Ureter (tissue), 1 donor: Measurements from ENCODE around the gene PGAP3. TPM values are rescaled to one million over a fixed set of nuclear protein-coding genes. Genes with fewer than 3 reads are reported as not detected.

ENCODE experiments used
- DNase-seq: peaks from one replicate; pipeline ENCODE4 v3.0.0-alpha.2; 2020; ENCODE audit warnings: low spot score
- total RNA-seq: library from RNA; stranded (reverse); gene quantifications from one replicate; pipeline ENCODE4 v1.2.4, GENCODE V29; 2023
- donor health status: DM: yes; HTN: yes; CAD: no.

Gene PGAP3
- total RNA-seq, 1 donor from 2014 or later: 56.9 TPM

GRCh38 chr17:39697961-39698360 is 10.1 kb upstream of the PGAP3 start:
- DNase-seq: no peak

GRCh38 chr17:39696731-39697130 is 8.9 kb upstream of the PGAP3 start:
- no peak for DNase-seq

- no peak for DNase-seq
Measured at GRCh38 chr17:39695089-39695474, 7.2 kb upstream of the PGAP3 start.

DNA sequence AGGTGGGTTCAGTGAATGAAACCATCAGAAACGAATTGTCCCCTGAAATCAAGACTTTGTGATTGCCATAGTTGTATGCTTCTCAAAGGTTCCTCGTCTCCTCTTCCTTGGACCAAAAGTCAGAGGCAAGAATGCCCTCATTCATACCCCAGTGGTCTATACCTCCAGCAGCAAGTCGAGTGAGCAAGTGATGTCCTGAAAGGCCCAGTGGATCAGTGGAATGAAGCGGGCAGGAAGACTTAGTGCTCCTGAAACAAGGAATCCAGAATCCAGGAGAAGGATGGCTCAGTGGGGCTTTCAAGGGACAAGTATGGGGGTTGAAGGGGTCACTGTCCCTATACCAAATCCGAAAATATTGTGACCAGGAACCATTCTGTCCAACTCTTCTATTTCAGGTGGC is 6.7 kb upstream of the PGAP3 start:
- no peak for DNase-seq

GRCh38 chr17:39688945-39689344 is 1.1 kb upstream of the PGAP3 start:
- no peak for DNase-seq

DNA sequence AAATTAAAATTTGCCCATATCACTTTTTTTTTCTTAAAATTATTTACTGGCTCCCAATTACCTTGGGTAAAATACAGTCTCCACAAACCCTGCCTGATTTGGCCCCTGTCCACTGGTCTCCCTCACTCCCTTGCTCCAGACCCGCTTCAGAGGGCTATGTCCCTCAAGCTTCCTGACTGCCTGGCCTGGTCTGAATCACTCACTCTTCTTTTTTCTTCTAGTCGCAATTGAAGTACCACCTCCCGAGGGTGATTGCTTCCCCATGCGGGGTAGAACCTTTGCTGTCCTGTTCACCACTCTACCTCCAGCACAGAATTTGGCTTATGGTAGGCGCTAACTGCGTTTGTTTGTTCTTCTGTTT is 598 bp upstream of the PGAP3 start:
- no peak for DNase-seq

DNA sequence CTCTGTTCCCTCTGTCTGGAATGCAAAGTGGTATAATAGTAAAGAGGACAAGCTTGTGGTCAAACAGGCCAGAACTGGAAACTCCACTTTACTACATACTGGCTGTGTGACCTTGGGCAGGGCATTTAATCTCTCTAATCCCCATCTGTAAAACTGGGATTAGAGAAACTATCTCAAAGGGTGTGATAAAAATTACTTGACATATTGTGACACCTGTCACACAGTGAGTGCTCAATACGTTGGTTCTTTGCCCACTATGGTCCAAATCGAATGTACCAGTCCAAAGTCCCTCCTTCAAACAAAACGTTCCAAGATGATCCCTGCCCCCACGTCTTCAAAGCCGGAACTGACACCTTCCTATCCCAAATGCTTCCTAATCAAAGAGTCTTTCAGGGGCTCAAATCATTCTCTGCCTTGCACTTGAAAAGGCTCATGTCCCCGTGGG is 734 bp downstream of the PGAP3 start:
- DNase-seq: no peak

DNA sequence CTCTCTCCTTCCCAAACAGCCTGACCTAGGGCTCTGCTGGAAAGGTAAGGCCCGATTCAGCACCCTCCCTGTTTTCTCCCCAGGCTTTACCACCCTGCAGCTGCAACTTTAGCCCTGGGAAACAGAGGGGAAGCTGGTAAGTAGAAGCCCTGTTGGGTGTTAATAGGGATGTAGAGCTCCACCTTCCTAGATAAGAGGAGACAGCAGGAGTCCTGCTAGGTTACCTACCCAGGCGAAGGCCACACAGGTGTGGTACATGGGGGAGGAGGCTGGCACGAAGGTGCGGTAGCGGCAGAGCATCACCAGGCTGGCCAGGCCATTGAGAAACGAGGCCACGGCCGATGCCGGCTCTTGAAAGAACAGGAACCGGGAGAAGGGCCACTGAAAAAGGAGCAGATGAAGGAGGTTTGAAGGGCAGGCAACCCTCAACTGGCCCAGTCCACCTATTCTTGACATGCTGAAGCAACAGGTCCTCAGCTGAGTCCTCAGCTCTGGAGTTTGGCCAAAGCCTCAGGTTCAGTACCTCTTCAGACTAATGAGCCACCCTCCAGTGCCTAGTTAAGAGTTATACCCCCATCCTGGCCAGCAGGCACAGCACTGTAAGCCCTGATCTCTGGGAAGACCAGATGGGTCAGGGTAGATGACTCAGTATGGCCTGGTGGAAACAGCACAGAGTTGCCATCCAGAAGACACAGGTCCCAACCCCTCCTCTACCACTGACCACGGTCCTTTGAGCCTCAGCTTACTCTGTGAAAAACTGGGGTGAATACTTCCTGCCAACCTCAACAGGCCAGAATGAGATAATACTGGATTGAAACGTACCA is 3.3 kb downstream of the PGAP3 start:
- DNase-seq: no peak

- DNase-seq: no peak
Measured at GRCh38 chr17:39683295-39683939, 4.4 kb downstream of the PGAP3 start.

DNA sequence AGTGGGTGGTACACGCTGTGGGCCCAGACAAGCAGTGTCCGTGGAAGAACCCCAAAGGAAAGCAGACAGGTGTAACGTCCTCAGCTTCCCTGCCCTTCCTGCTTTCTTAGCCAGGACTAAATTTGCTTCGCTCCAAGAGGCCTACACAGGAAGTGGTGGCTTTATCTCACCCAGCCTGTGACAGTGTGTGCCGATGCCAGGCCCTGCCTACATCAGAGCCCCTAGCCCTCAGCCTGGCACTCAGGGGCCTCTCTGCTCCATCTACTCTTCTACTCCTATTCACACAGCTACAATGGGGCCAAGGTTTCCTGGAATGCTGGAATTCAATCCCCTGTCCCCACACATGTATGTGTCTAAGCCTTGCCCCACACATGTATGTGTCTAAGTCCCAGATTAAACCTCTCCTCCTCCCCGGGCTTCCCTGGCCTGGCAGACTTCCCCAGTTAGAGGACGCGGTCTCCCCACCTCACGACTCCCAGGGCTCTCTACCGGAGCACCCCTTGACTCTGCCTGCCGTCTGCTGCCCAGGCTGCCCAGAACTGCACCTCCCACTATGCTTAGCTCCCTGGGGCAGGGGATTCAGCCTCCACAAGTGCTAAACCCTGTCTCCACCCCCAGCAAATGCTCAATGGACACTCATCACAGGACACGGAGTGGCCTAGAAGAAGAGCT is 8.2 kb downstream of the PGAP3 start:
- no peak for DNase-seq

- DNase-seq: no peak
Measured at GRCh38 chr17:39678340-39679116, 9.3 kb downstream of the PGAP3 start.

GRCh38 chr17:39677542-39678339 is 10.1 kb downstream of the PGAP3 start:
- DNase-seq: peak; percentile 46

DNA sequence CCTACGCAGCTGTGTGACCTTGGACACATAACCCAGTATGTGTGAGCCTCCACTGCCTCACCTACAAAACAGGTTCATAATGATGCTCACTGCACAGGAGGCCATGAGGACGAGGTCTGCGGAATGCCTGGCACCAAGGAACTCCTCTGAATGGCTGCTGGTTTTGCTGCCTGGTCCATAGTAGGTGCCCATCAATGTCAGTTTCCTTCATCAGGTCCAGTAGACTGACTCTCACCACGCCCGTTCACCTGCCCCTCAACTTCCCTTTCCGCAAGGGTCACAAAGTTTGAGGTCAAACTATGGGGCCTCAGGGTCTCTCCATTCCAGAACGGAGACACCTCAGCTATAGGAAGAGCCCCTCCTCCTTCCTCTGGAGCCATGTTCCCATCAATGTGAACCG is 10.8 kb downstream of the PGAP3 start:
- DNase-seq: no peak

- DNase-seq: peak; percentile 81
Measured at GRCh38 chr17:39676198-39676819, 11.5 kb downstream of the PGAP3 start.

- DNase-seq: no peak
Measured at GRCh38 chr17:39675390-39676082, 12.3 kb downstream of the PGAP3 start.

DNA sequence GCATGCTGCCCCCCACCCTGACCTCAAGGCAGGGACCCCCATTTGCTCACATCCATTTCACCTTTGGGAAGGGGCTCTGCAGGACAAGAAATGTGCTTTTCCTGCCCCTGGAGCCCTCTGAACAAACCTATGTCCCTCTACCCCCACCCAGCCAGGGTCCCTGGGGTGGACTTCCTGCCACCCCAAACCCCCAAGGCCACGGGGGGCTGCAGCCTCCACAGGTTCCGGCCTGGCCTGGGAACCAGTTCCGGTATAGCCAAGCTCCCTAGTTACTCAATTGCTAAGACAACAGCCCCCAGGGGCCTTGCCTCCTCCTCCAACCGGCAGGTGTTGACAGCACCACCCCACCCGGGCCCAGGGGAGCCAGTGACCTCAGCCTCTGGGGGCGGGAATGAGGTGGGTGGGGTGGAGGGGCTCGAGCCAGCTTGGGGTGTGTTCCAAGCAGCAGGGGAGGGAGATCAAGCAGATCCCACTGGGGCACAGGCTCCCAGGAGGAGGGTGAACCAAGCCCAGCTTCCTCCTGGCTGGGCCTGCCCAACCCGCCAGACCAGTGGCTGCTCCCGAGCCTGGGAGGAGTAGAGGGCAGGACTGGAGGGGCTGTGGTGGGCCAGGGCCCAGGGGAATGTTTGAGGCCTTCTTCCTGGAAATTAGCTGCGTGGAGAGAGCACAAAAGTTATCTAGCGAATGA is 13.0 kb downstream of the PGAP3 start:
- DNase-seq: peak; percentile 88

DNA sequence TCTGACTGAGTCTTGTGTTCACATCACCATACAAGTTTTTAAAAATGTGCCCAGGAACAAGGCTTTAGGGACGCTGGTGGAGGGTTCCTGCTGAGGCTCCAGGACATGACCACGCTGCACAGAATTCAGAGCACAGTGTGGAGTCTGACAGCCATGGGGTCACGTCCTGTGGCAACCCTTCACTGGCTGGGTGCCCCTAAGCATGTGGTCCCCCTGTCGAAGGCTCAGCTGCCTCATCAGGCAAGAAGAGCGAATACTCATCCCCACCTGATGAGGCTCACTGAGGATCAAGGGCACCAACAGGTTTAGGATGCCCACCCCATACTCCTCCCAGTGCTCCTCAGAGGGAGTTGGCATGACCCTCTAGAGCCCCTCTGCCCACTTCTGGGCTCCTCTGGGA is 13.7 kb downstream of the PGAP3 start:
- DNase-seq: no peak

- DNase-seq: no peak
Measured at GRCh38 chr17:39673335-39674081, 14.3 kb downstream of the PGAP3 start.
